ELR (cell line): Measurements from ENCODE around the gene KCNIP4.
A peak's percentile ranks its signal among the peaks of the same experiment; 100 is the strongest.

Source experiments
- DNase-seq: peaks from one replicate; pipeline ENCODE4 v3.0.0-alpha.2; 2015; ENCODE audit warnings: low read depth

The KCNIP4 gene

GRCh38 chr4:21688596-21689265 lies 259.8 kb downstream of the KCNIP4 start:
- DNase-seq = no peak

GRCh38 chr4:21685911-21686310 lies 262.7 kb downstream of the KCNIP4 start:
- no peak for DNase-seq

- DNase-seq = no peak
These were observed 268.2 kb downstream of the KCNIP4 start for GRCh38 chr4:21680326-21680898.

GRCh38 chr4:21678711-21679110 lies 269.9 kb downstream of the KCNIP4 start:
- peak; percentile 14 for DNase-seq

GRCh38 chr4:21677173-21677572 lies 271.4 kb downstream of the KCNIP4 start:
- DNase-seq = no peak

GRCh38 chr4:21664355-21664754 lies 284.2 kb downstream of the KCNIP4 start:
- no peak for DNase-seq

- DNase-seq = peak; percentile 78
These were observed 291.7 kb downstream of the KCNIP4 start for GRCh38 chr4:21656832-21657231.

- no peak for DNase-seq
These were observed 293.5 kb downstream of the KCNIP4 start for GRCh38 chr4:21655031-21655430.

GRCh38 chr4:21652508-21653231 lies 295.9 kb downstream of the KCNIP4 start:
- DNase-seq = no peak

- no peak for DNase-seq
These were observed 299.0 kb downstream of the KCNIP4 start for GRCh38 chr4:21649391-21650090.

GRCh38 chr4:21645776-21646175 lies 302.8 kb downstream of the KCNIP4 start:
- DNase-seq = no peak

- no peak for DNase-seq
These were observed 306.9 kb downstream of the KCNIP4 start for GRCh38 chr4:21641696-21642095.

- no peak for DNase-seq
These were observed 310.3 kb downstream of the KCNIP4 start for GRCh38 chr4:21638171-21638725.

GRCh38 chr4:21628916-21629610 lies 319.5 kb downstream of the KCNIP4 start:
- DNase-seq = no peak

- DNase-seq = no peak
These were observed 320.4 kb downstream of the KCNIP4 start for GRCh38 chr4:21628116-21628670.

- no peak for DNase-seq
These were observed 323.1 kb downstream of the KCNIP4 start for GRCh38 chr4:21625447-21625846.

- no peak for DNase-seq
These were observed 343.6 kb downstream of the KCNIP4 start for GRCh38 chr4:21605006-21605405.

GRCh38 chr4:21596521-21596920 lies 352.1 kb downstream of the KCNIP4 start:
- no peak for DNase-seq

GRCh38 chr4:21593671-21594001 lies 354.9 kb downstream of the KCNIP4 start:
- no peak for DNase-seq

- DNase-seq = no peak
These were observed 355.5 kb downstream of the KCNIP4 start for GRCh38 chr4:21592970-21593670.

GRCh38 chr4:21577056-21577455 lies 371.5 kb downstream of the KCNIP4 start:
- DNase-seq = no peak
